ENCODE measurements around the gene PIGR. TPM values are rescaled to one million over a fixed set of nuclear protein-coding genes. Genes with fewer than 3 reads are reported as not detected.

The PIGR gene
- total and polyA plus RNA-seq, 2 of the 8 experiments (the other 6 are each of a cell fraction or from before 2014, with no cell fraction given) = not detected

DNA sequence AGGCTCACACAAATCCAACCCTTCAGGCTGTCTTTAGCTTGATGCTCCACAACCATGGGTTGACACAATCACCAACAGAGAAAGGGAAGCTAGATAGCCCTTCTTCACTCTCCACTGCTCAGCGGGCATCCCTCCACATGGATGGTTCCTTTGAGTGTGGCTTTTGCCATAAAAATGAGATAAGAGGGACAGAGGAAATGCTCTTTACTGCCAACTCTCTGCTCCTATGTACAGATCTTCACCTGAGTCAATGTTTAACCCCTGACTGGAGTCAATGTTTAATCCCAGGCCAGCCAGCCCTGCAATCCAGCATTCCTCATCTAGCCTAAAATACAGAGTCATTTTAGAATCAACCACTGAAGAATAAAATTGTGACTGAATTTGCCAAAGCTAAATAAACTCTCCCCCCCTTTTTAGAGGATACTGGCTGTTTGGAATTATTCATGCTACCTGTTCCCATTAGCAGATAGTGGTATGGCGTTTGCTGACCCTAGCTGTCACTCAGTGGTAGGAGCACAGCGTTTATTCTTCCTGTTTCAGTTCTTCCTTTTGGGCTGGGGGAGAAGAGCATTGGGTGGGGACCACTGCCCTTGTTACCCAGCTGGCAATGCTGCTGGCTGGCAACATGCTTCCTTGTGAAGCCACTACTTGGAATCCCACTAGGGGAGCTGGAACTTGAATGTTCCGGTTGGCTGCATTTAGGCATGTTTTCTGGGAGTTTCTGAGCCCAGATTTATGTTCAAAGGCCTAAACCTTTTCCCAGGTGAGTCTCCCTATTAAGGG, 5.2 kb upstream of the PIGR start:
- H4K20me1 ChIP-seq (replicated peaks in 1 of 2; ENCODE audit: control insufficient read depth in 1 of 2, insufficient read depth in 2 of 2, low read length in 2 of 2) = no peaks in the 10 kb centered on the region
- H4K91ac ChIP-seq (replicated peaks; ENCODE audit: insufficient read length, low read length) = no peak overlapping the region
- H3K23ac ChIP-seq (ENCODE audit: insufficient read length) = no peak overlapping the region
- no peak overlapping the region for H3K4ac ChIP-seq (replicated peaks; ENCODE audit: insufficient read length, low read depth, low read length)
- no peaks in the 10 kb centered on the region for H3K79me1 ChIP-seq (ENCODE audit: low read depth, low read length)
- no peaks in the 10 kb centered on the region for H3K9me3 ChIP-seq (ENCODE audit: insufficient read depth in 2 of 2, low read depth in 1 of 2, low read length in 1 of 2)
- POLR2A ChIA-PET (ENCODE audit: partially characterized antibody) = interaction anchor here (1.4 kb wide), 1 partner anchor 16 kb away, joined by 3 read pairs; no protein-coding TSS in a partner anchor
- no peaks in the 10 kb centered on the region for H3K23me2 ChIP-seq (ENCODE audit: low read depth, low read length)
- FAIRE-seq = no peak
- peaks cover 0 to 3% (median 0%) of the 10 kb centered on the region in 4 experiments; a peak in 1 of 7 replicates for H3K27me3 ChIP-seq (replicated peaks in 1 of 4; ENCODE audit: control insufficient read depth in 3 of 4, extremely low read depth in 1 of 4, insufficient read depth in 3 of 4, low read length in 3 of 4)
- no peaks in the 10 kb centered on the region for H3K36me3 ChIP-seq (ENCODE audit: control insufficient read depth in 2 of 4, insufficient read depth in 4 of 4, low read length in 3 of 4)
- no peak overlapping the region for H2BK12ac ChIP-seq (ENCODE audit: low read depth, low read length)
- no peak overlapping the region for H2BK120ac ChIP-seq (replicated peaks; ENCODE audit: low read depth, low read length)
- WGBS, 2 experiments (ENCODE audit: extremely low coverage in 1 of 2, insufficient coverage in 1 of 2, insufficient read length in 1 of 2, insufficient replicate concordance in 2 of 2, low coverage in 1 of 2, low lambda C conversion rate in 2 of 2, missing lambda C conversion rate in 1 of 2) = 86% methylated on average over 4 of the region's 4 CpGs; no CpG with 5 or more reads in 1 of the 2 experiments
- H2AK5ac ChIP-seq (ENCODE audit: low read depth, low read length) = no peak overlapping the region
- H3K18ac ChIP-seq (ENCODE audit: extremely low read depth, low read length) = no peak overlapping the region
- no peak overlapping the region for H4K8ac ChIP-seq (ENCODE audit: extremely low read depth, insufficient read depth, low read length)
- no peak overlapping the region for H4K5ac ChIP-seq (ENCODE audit: insufficient read length, low read depth, low read length)
- no peak overlapping the region for H3K4me3 ChIP-seq (ENCODE audit: extremely low read depth in 1 of 4, insufficient read depth in 2 of 4, low read depth in 3 of 4, low read length in 4 of 4)
- no peaks in the 10 kb centered on the region for H3K4me1 ChIP-seq (replicated peaks in 1 of 4; ENCODE audit: control insufficient read depth in 3 of 4, insufficient read depth in 4 of 4, low read length in 3 of 4)
- no peak overlapping the region for H3K14ac ChIP-seq (ENCODE audit: insufficient read length)
- H3K4me2 ChIP-seq (ENCODE audit: insufficient read depth in 1 of 2, low read depth in 2 of 2, low read length in 2 of 2) = no peak overlapping the region
- H3K27ac ChIP-seq (ENCODE audit: low read depth, low read length) = no peak overlapping the region
- no peak overlapping the region for H2AFZ ChIP-seq (ENCODE audit: low read length)
- H2BK15ac ChIP-seq (ENCODE audit: low read length) = no peak overlapping the region
- no peak overlapping the region for H3K9ac ChIP-seq (replicated peaks in 1 of 4; ENCODE audit: extremely low read depth in 1 of 4, low read depth in 3 of 4, low read length in 3 of 4)
- no peak for DNase-seq (ENCODE audit: low read depth in 1 of 2, low spot score in 2 of 2)
- H3K79me2 ChIP-seq (ENCODE audit: control insufficient read depth in 1 of 2, insufficient read depth in 2 of 2, low read length in 2 of 2) = no peaks in the 10 kb centered on the region
- no peak overlapping the region for H3K56ac ChIP-seq (replicated peaks; ENCODE audit: insufficient read length, low read depth, low read length)
- no peak overlapping the region for H2BK5ac ChIP-seq (ENCODE audit: low read depth, low read length)
- CTCF ChIA-PET (ENCODE audit: partially characterized antibody) = interaction anchor here (0.6 to 13.6 kb wide), 7 partner anchors 19 to 153 kb away, joined by 3 to 226 read pairs (median 4); partner anchors contain the start of gene FCAMR
- no peak overlapping the region for H2BK20ac ChIP-seq (ENCODE audit: low read length)
- TF ChIP-seq CREB1 (IDR thresholded peaks at IDR 0.05) (no peak), TCF12 (IDR thresholded peaks at IDR 0.05; ENCODE audit: low read depth, low read length) (no peak), EGR1 (IDR thresholded peaks at IDR 0.05; ENCODE audit: borderline replicate concordance, low read depth, low read length) (no peak), KDM5A (IDR thresholded peaks at IDR 0.05; ENCODE audit: low read length) (no peak), SP1 (IDR thresholded peaks at IDR 0.05; ENCODE audit: low read depth, low read length) (no peak), YY1 (IDR thresholded peaks at IDR 0.05; ENCODE audit: low read depth, low read length) (no peak), RBBP5 (IDR thresholded peaks at IDR 0.05; ENCODE audit: borderline replicate concordance, low read depth, low read length) (no peak), SIX5 (IDR thresholded peaks at IDR 0.05; ENCODE audit: low read depth, low read length) (no peak), EP300 (IDR thresholded peaks at IDR 0.05; ENCODE audit: borderline replicate concordance in 1 of 2, low read depth in 2 of 2, low read length in 2 of 2) (no peak), KDM1A (IDR thresholded peaks at IDR 0.05; ENCODE audit: borderline replicate concordance, low read length) (no peak), JUN (IDR thresholded peaks at IDR 0.05; ENCODE audit: low read depth, low read length) (no peak), POLR2A (IDR thresholded peaks at IDR 0.05; ENCODE audit: control extremely low read depth in 1 of 2, low read depth in 2 of 2, low read length in 2 of 2) (no peak), BACH1 (IDR thresholded peaks at IDR 0.05; ENCODE audit: low read length) (no peak)
- TF ChIP-seq, protein P1, sequence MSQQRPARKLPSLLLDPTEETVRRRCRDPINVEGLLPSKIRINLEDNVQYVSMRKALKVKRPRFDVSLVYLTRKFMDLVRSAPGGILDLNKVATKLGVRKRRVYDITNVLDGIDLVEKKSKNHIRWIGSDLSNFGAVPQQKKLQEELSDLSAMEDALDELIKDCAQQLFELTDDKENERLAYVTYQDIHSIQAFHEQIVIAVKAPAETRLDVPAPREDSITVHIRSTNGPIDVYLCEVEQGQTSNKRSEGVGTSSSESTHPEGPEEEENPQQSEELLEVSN (IDR thresholded peaks at IDR 0.05) = no peak
